HepG2 (cell line): ENCODE measurements around the gene TPTE2. TPM values are rescaled to one million over a fixed set of nuclear protein-coding genes. Genes with fewer than 3 reads are reported as not detected.

Experiments used
- ATAC-seq: fragments of 200-7000 bp; cut with Tn5 transposase; 3 replicates; pipeline ENCODE4 v1.9.1; 2020; ENCODE audit warnings: mild to moderate bottlenecking, moderate library complexity
- BruUV-seq: library from RNA; stranded (reverse); fragments of 400-500 nt; replicated peaks from 2 replicates; lab custom pipeline; 2021; lab: Mats Ljungman, UMichigan
- CTCF ChIA-PET: fragments of 300-600 bp; formaldehyde crosslinking; extraction: SDS; loops from one replicate; lab custom pipeline; 2021; ENCODE audit warnings: low total read pairs, inconsistent platforms, low intra/inter-chr PET ratio; lab: Yijun Ruan, JAX
- POLR2A ChIA-PET: fragments of 350-600 bp; sonication (Branson Sonifier 250); formaldehyde crosslinking; loops from one replicate; lab custom pipeline; 2020; ENCODE audit warnings: antibody characterized with exemption, inconsistent platforms; lab: Yijun Ruan, JAX
- DNase-seq: peaks from one replicate; pipeline ENCODE4 v3.0.0-alpha.2; 2015; ENCODE audit warnings: low spot score
- FAIRE-seq: peaks from 3 replicates; lab custom pipeline; 2011; peaks lifted over from hg19 to GRCh38; lab: Jason Lieb, UNC
- H2AFZ ChIP-seq: one replicate; pipeline ENCODE4 v1.6.1; 2011; ENCODE audit warnings: low read length, inconsistent platforms
- H3K27ac ChIP-seq: fragments of 300-600 bp; 3 replicates; pipeline ENCODE4 v1.8.0; 2011; ENCODE audit warnings: mixed run types, mild to moderate bottlenecking, mixed read lengths, low read length, inconsistent platforms; ENCODE audit not compliant: insufficient read depth; ENCODE audit errors: extremely low read length
- H3K27me3 ChIP-seq, 2 experiments: fragments of 200-600 bp in 1 of 2; 2 replicates in 1 of 2; 3 replicates in 1 of 2; pipeline versions ENCODE4 v1.6.0 to v1.8.0; 2011; ENCODE audit warnings: low read length in 2 of 2, mild to moderate bottlenecking in 2 of 2, moderate library complexity in 2 of 2, inconsistent platforms in 1 of 2; ENCODE audit not compliant: insufficient read depth in 2 of 2, control insufficient read depth in 1 of 2
- H3K36me3 ChIP-seq, 2 experiments: fragments of 200-600 bp in 1 of 2; replicated peaks in 1 of 2; 2 replicates in 1 of 2; 3 replicates in 1 of 2; pipeline versions ENCODE4 v1.5.1 to v1.8.0; 2011; ENCODE audit warnings: low read length in 2 of 2, inconsistent platforms in 1 of 2; ENCODE audit not compliant: insufficient read depth in 2 of 2, control insufficient read depth in 1 of 2
- H3K4me1 ChIP-seq: 2 replicates; pipeline ENCODE4 v1.5.1; 2012; ENCODE audit warnings: low read length, inconsistent platforms; ENCODE audit not compliant: insufficient read depth
- H3K4me2 ChIP-seq: 2 replicates; pipeline ENCODE4 v1.6.0; 2011; ENCODE audit warnings: low read depth, low read length, inconsistent platforms
- H3K4me3 ChIP-seq, 3 experiments: fragments of 200-600 bp in 1 of 3; sonication (generic), shearing (Covaris generic) in 1 of 3; replicated peaks in 1 of 3; 2 replicates each; pipeline ENCODE4 v1.5.1; 2011 to 2016; ENCODE audit warnings: low read length in 3 of 3, inconsistent platforms in 2 of 3, low read depth in 2 of 3, mild to moderate bottlenecking in 2 of 3, control low read depth in 1 of 3, mixed read lengths in 1 of 3; ENCODE audit not compliant: insufficient read depth in 1 of 3
- H3K79me2 ChIP-seq: one replicate; pipeline ENCODE4 v1.6.1; 2011; ENCODE audit warnings: low read length, inconsistent platforms; ENCODE audit not compliant: insufficient read depth
- H3K9ac ChIP-seq: 2 replicates; pipeline ENCODE4 v1.6.0; 2011; ENCODE audit warnings: mild to moderate bottlenecking, low read depth, low read length, inconsistent platforms; ENCODE audit not compliant: insufficient read depth
- H3K9me3 ChIP-seq: 2 replicates; pipeline ENCODE4 v1.5.1; 2012; ENCODE audit warnings: mild to moderate bottlenecking, low read length
- H4K20me1 ChIP-seq: 2 replicates; pipeline ENCODE4 v1.6.0; 2011; ENCODE audit warnings: inconsistent platforms, mild to moderate bottlenecking, low read length, moderate library complexity; ENCODE audit not compliant: insufficient read depth
- CHD4 ChIP-seq: fragments of 200-600 bp; sonication (generic); IDR thresholded peaks from 2 replicates; pipeline ENCODE4 v1.7.0; 2017; ENCODE audit warnings: mild to moderate bottlenecking, low read length, borderline replicate concordance
- KDM6A ChIP-seq: IDR thresholded peaks from 2 replicates; pipeline ENCODE4 v1.6.1; 2016; ENCODE audit warnings: low read depth
- KLF9 ChIP-seq: IDR thresholded peaks from 2 replicates; pipeline ENCODE4 v1.6.1; 2016; ENCODE audit warnings: low read depth
- LCORL ChIP-seq, 2 experiments: fragments of 450-650 bp in 1 of 2; sonication (generic) in 1 of 2; formaldehyde crosslinking in 1 of 2; IDR thresholded peaks; 2 replicates each; pipeline versions ENCODE4 v1.5.0 to v1.6.1; 2017 to 2020; ENCODE audit warnings: antibody characterized with exemption in 1 of 2, missing genetic modification reagents in 1 of 2
- MAFK ChIP-seq, 2 experiments: IDR thresholded peaks in 1 of 2; conservative IDR thresholded peaks in 1 of 2; 2 replicates each; pipeline ENCODE4 v1.6.1; 2011; ENCODE audit warnings: improper control_type of control experiment in 2 of 2, low read length in 2 of 2
- NCOR1 ChIP-seq: fragments of 200-600 bp; sonication (generic); IDR thresholded peaks from 2 replicates; pipeline ENCODE4 v1.7.0; 2017; ENCODE audit warnings: antibody characterized with exemption, low read length, borderline replicate concordance
- NFYC ChIP-seq: IDR thresholded peaks from 2 replicates; pipeline ENCODE4 v1.6.1; 2016; ENCODE audit warnings: missing genetic modification reagents, missing compliant biosample characterization
- SIX4 ChIP-seq: sonication (generic); formaldehyde crosslinking; IDR thresholded peaks from 2 replicates; pipeline ENCODE4 v1.4.0; 2020; ENCODE audit warnings: missing genetic modification reagents
- ZFP36L2 ChIP-seq: sonication (generic); formaldehyde crosslinking; IDR thresholded peaks from 2 replicates; pipeline ENCODE4 v1.4.0; 2020; ENCODE audit warnings: missing genetic modification reagents
- ZNF296 ChIP-seq: sonication (generic); formaldehyde crosslinking; conservative IDR thresholded peaks from 2 replicates; pipeline ENCODE4 v1.5.0; 2020; ENCODE audit warnings: mild to moderate bottlenecking, missing genetic modification reagents
- ZNF335 ChIP-seq: sonication (generic); formaldehyde crosslinking; IDR thresholded peaks from 2 replicates; pipeline ENCODE4 v1.4.0; 2020; ENCODE audit warnings: missing genetic modification reagents
- ZNF451 ChIP-seq: sonication (generic); formaldehyde crosslinking; IDR thresholded peaks from 2 replicates; pipeline ENCODE4 v1.5.0; 2020; ENCODE audit warnings: mild to moderate bottlenecking, missing genetic modification reagents
- ZNF546 ChIP-seq: sonication (generic); formaldehyde crosslinking; conservative IDR thresholded peaks from 2 replicates; pipeline ENCODE4 v1.8.1; 2023; ENCODE audit warnings: mild to moderate bottlenecking, missing genetic modification reagents
- ZNF552 ChIP-seq: sonication (generic); formaldehyde crosslinking; IDR thresholded peaks from 2 replicates; pipeline ENCODE4 v1.9.0; 2022; ENCODE audit warnings: missing genetic modification reagents, mild to moderate bottlenecking, borderline replicate concordance
- ZNF773 ChIP-seq: sonication (generic); formaldehyde crosslinking; IDR thresholded peaks from 2 replicates; pipeline ENCODE4 v1.4.0; 2020; ENCODE audit warnings: missing genetic modification reagents, borderline replicate concordance
- ZNF883 ChIP-seq: sonication (generic); formaldehyde crosslinking; IDR thresholded peaks from 2 replicates; pipeline ENCODE4 v1.5.1; 2020; ENCODE audit warnings: mild to moderate bottlenecking, missing genetic modification reagents; ENCODE audit errors: not compliant biosample characterization
- ZSCAN25 ChIP-seq: sonication (generic); formaldehyde crosslinking; IDR thresholded peaks from 2 replicates; pipeline ENCODE4 v1.8.0; 2022; ENCODE audit warnings: mild to moderate bottlenecking, missing genetic modification reagents
- ZSCAN5A ChIP-seq: sonication (generic); formaldehyde crosslinking; IDR thresholded peaks from 2 replicates; pipeline ENCODE4 v1.8.0; 2022; ENCODE audit warnings: mild to moderate bottlenecking, missing genetic modification reagents, borderline replicate concordance
- WGBS: methylation state at CpG from one replicate; pipeline ENCODE4 v1.1.6; 2017; ENCODE audit warnings: low lambda C conversion rate; 5-methylcytosine and 5-hydroxymethylcytosine counted together
- in situ Hi-C: cut with HindIII; loops from 2 replicates; pipeline ENCODE4 v1.10.0; 2017; ENCODE audit warnings: low pct_unique_long_range_greater_than_20kb; ENCODE audit not compliant: extremely low pct_ligation_motif_present
- intact Hi-C: fragments of 100-400 bp; cut with micrococcal nuclease; formaldehyde crosslinking; loops from one replicate; pipeline ENCODE4 v1.10.0; 2022; ENCODE audit not compliant: unreplicated experiment
- polyA plus RNA-seq, 8 experiments: library from polyadenylated mRNA; depleted of rRNA in 3 of 8; stranded (reverse) in 7 of 8; unstranded in 1 of 8; fragments of >200 nt; fragmentation: Illumina TruSeq in 4 of 8; extraction: Trizol in 4 of 8; gene quantifications; 2 replicates each; pipeline versions ENCODE4 v1.2.1 to v1.2.3, GENCODE V29; 2011 to 2016; ENCODE audit warnings: low read depth in 4 of 8, missing spikeins in 1 of 8, mixed read lengths in 1 of 8; ENCODE audit not compliant: insufficient read depth in 1 of 8
- total RNA-seq, 5 experiments: library from RNA; depleted of rRNA; stranded (reverse); fragments of >200 nt; fragmentation: Illumina TruSeq; extraction: Trizol; gene quantifications; 2 replicates each; pipeline ENCODE4 v1.2.3, GENCODE V29; 2016; ENCODE audit warnings: low read depth in 1 of 5

TPTE2 gene
- total and polyA plus RNA-seq, 2 of the 13 experiments (the other 11 are each of a cell fraction or from before 2014, with no cell fraction given) = 0.07 TPM; not detected in 1

- peaks cover 80% of the 10 kb centered on the region for H3K79me2 ChIP-seq
- no peak overlapping the region for H3K4me2 ChIP-seq
- DNase-seq = no peak
Measured at GRCh38 chr13:19605161-19605955, 44.0 kb upstream of the TPTE2 start.

GRCh38 chr13:19604306-19604705, 43.0 kb upstream of the TPTE2 start:
- no peak overlapping the region for H3K4me3 ChIP-seq
- no peak overlapping the region for H2AFZ ChIP-seq
- no peaks in the 10 kb centered on the region; the same call in 1 of the 2 replicates for H4K20me1 ChIP-seq
- 54% methylated on average over 6 of the region's 6 CpGs for WGBS
- peak overlapping the region; percentile 45 for H3K27ac ChIP-seq
- no peaks in the 10 kb centered on the region for H3K27me3 ChIP-seq
- ATAC-seq = peak; percentile 9; the same call in 2 of the 3 replicates
- peaks cover 42% of the 10 kb centered on the region for H3K4me1 ChIP-seq
- H3K79me2 ChIP-seq = peaks cover 75% of the 10 kb centered on the region
- BruUV-seq = no TSS peak
- no peak overlapping the region for H3K9ac ChIP-seq
- peaks cover 14% of the 10 kb centered on the region for H3K9me3 ChIP-seq
- DNase-seq = peak; percentile 86
- H3K36me3 ChIP-seq = peaks cover 14 to 31% of the 10 kb centered on the region in 2 experiments
- intact Hi-C loops (no loop called here), in situ Hi-C loops (no loop called here)
- ChIA-PET POLR2A (no interaction called here), CTCF (no interaction called here)
- peak; percentile 43 for FAIRE-seq
- 0 out of 2 replicates have a peak overlapping the region, but pooled peaks have one; percentile 63 for H3K4me2 ChIP-seq
- TF ChIP-seq ZNF546 (CRISPR knock-in tag) (no peak), CHD4 (peak; percentile 51; the same call in 1 of the 2 replicates), KLF9 (CRISPR knock-in tag) (no peak), ZSCAN5A (CRISPR knock-in tag) (no peak), ZNF335 (CRISPR knock-in tag) (no peak), KDM6A (CRISPR knock-in tag) (0 out of 2 replicates have a peak, but pooled peaks have one; percentile 26), NCOR1 (peak; percentile 55), ZNF773 (CRISPR knock-in tag) (no peak), ZFP36L2 (CRISPR knock-in tag) (no peak), MAFK (conservative IDR thresholded peaks at IDR 0.05 in 1 of 2, IDR thresholded peaks at IDR 0.05 in 1 of 2; ENCODE audit: low read length in 2 of 2) (peak in 1 of 2 experiments; percentile 52; a peak in 1 of 4 replicates), ZSCAN25 (CRISPR knock-in tag) (no peak), ZNF451 (CRISPR knock-in tag) (no peak), ZNF296 (CRISPR knock-in tag) (no peak), ZNF883 (CRISPR knock-in tag) (no peak), SIX4 (CRISPR knock-in tag) (no peak), ZNF552 (CRISPR knock-in tag) (0 out of 2 replicates have a peak, but pooled peaks have one; percentile 31)

More at GRCh38 chr13:19605161-19605955, 44.0 kb upstream of the TPTE2 start:
- Histone ChIP-seq H3K4me1 (peaks cover 32% of the 10 kb centered on the region), H3K27ac (no peak overlapping the region), H3K27me3 (no peaks in the 10 kb centered on the region), H3K4me3 (no peak overlapping the region), H3K9me3 (peaks cover 14% of the 10 kb centered on the region), H3K36me3 (peaks cover 14 to 31% of the 10 kb centered on the region in 2 experiments), H2AFZ (no peak overlapping the region), H4K20me1 (no peaks in the 10 kb centered on the region; the same call in 1 of the 2 replicates), H3K9ac (no peak overlapping the region)
- WGBS = 98% methylated on average over 7 of the region's 7 CpGs
- ATAC-seq (no peak), FAIRE-seq (no peak)
- CTCF ChIA-PET = no interaction called here
- POLR2A ChIA-PET = no interaction called here
- no peak for TF ChIP-seq NFYC (CRISPR knock-in tag)
- no peak for TF ChIP-seq LCORL (IDR thresholded peaks at IDR 0.05)
- TF ChIP-seq LCORL (CRISPR knock-in tag; IDR thresholded peaks at IDR 0.05) = no peak
- TSS peak; percentile 9 for BruUV-seq
- intact Hi-C loops = no loop called here
- in situ Hi-C loops = no loop called here
